Adipocyte (in vitro differentiated cells): ENCODE results near the gene ANKRD42.

Experiments used
- DNase-seq: peaks from one replicate; pipeline ENCODE4 v3.0.0-alpha.2; 2015; ENCODE audit warnings: low read depth
- H3K27me3 ChIP-seq: replicated peaks from 2 replicates; pipeline ENCODE4 v1.7.0; 2013; ENCODE audit warnings: mild to moderate bottlenecking, low read length, moderate library complexity; ENCODE audit not compliant: control insufficient read depth, insufficient read depth
- H3K36me3 ChIP-seq: 2 replicates; pipeline ENCODE4 v1.7.0; 2013; ENCODE audit warnings: low read length, mild to moderate bottlenecking, moderate library complexity; ENCODE audit not compliant: control insufficient read depth, insufficient read depth, severe bottlenecking
- H3K4me1 ChIP-seq: 2 replicates; pipeline ENCODE4 v1.7.0; 2013; ENCODE audit warnings: mild to moderate bottlenecking, low read length, moderate library complexity; ENCODE audit not compliant: control insufficient read depth, insufficient read depth
- H3K4me3 ChIP-seq: 2 replicates; pipeline ENCODE4 v1.7.0; 2013; ENCODE audit warnings: mild to moderate bottlenecking, low read length, moderate library complexity
- H3K9ac ChIP-seq: 2 replicates; pipeline ENCODE4 v1.7.0; 2013; ENCODE audit warnings: mild to moderate bottlenecking, low read length, moderate library complexity
- H3K9me3 ChIP-seq: 2 replicates; pipeline ENCODE4 v1.7.0; 2013; ENCODE audit warnings: mild to moderate bottlenecking, low read length, moderate library complexity; ENCODE audit not compliant: control insufficient read depth

Gene ANKRD42

GRCh38 chr11:83158965-83159901 lies 34.3 kb upstream of the ANKRD42 start:
- H3K4me1 ChIP-seq: peaks cover 23% of the 10 kb centered on the region
- peak overlapping the region; percentile 100 for H3K9ac ChIP-seq
- peaks cover 10% of the 10 kb centered on the region for H3K36me3 ChIP-seq
- peak overlapping the region; percentile 100 for H3K4me3 ChIP-seq
- DNase-seq: peak; percentile 26
- no peaks in the 10 kb centered on the region for H3K27me3 ChIP-seq
- no peaks in the 10 kb centered on the region for H3K9me3 ChIP-seq

GRCh38 chr11:83159902-83160865 lies 33.3 kb upstream of the ANKRD42 start:
- H3K4me3 ChIP-seq: peak overlapping the region; percentile 100
- peaks cover 23% of the 10 kb centered on the region for H3K4me1 ChIP-seq
- H3K27me3 ChIP-seq: no peaks in the 10 kb centered on the region
- H3K9ac ChIP-seq: peak overlapping the region; percentile 100
- no peaks in the 10 kb centered on the region for H3K9me3 ChIP-seq
- peak; percentile 33 for DNase-seq
- H3K36me3 ChIP-seq: peaks cover 20% of the 10 kb centered on the region

GRCh38 chr11:83161610-83162199 lies 31.8 kb upstream of the ANKRD42 start:
- Histone ChIP-seq H3K9ac (no peak overlapping the region), H3K9me3 (no peaks in the 10 kb centered on the region), H3K27me3 (no peaks in the 10 kb centered on the region), H3K4me1 (peaks cover 23% of the 10 kb centered on the region), H3K36me3 (peaks cover 35% of the 10 kb centered on the region), H3K4me3 (peak overlapping the region; percentile 100)
- DNase-seq: no peak

- H3K4me1 ChIP-seq: peaks cover 23% of the 10 kb centered on the region
- H3K36me3 ChIP-seq: peaks cover 42% of the 10 kb centered on the region
- no peak overlapping the region for H3K9ac ChIP-seq
- no peaks in the 10 kb centered on the region for H3K27me3 ChIP-seq
- peak; percentile 42 for DNase-seq
- H3K4me3 ChIP-seq: peak overlapping the region; percentile 60
- no peaks in the 10 kb centered on the region for H3K9me3 ChIP-seq
Observed at GRCh38 chr11:83162377-83162776, 31.1 kb upstream of the ANKRD42 start.

- peaks cover 26% of the 10 kb centered on the region for H3K4me1 ChIP-seq
- H3K36me3 ChIP-seq: peaks cover 76% of the 10 kb centered on the region
- H3K27me3 ChIP-seq: no peaks in the 10 kb centered on the region
- no peak for DNase-seq
- H3K9ac ChIP-seq: no peak overlapping the region
- H3K4me3 ChIP-seq: no peak overlapping the region
- no peaks in the 10 kb centered on the region for H3K9me3 ChIP-seq
Observed at GRCh38 chr11:83166193-83166866, 27.2 kb upstream of the ANKRD42 start.

GRCh38 chr11:83168756-83169155 lies 24.8 kb upstream of the ANKRD42 start:
- Histone ChIP-seq H3K4me1 (peaks cover 16% of the 10 kb centered on the region), H3K9ac (no peak overlapping the region), H3K36me3 (peaks cover 99% of the 10 kb centered on the region), H3K4me3 (no peak overlapping the region), H3K27me3 (no peaks in the 10 kb centered on the region), H3K9me3 (no peaks in the 10 kb centered on the region)
- no peak for DNase-seq

- Histone ChIP-seq H3K27me3 (no peaks in the 10 kb centered on the region), H3K4me3 (peak overlapping the region; percentile 60), H3K9me3 (no peaks in the 10 kb centered on the region), H3K4me1 (peaks cover 21% of the 10 kb centered on the region), H3K36me3 (peaks cover 99% of the 10 kb centered on the region), H3K9ac (peak overlapping the region; percentile 22)
- no peak for DNase-seq
Observed at GRCh38 chr11:83170865-83171264, 22.6 kb upstream of the ANKRD42 start.

- peaks cover 21% of the 10 kb centered on the region for H3K4me1 ChIP-seq
- no peaks in the 10 kb centered on the region for H3K27me3 ChIP-seq
- no peak overlapping the region for H3K4me3 ChIP-seq
- H3K9ac ChIP-seq: no peak overlapping the region
- peaks cover 99% of the 10 kb centered on the region for H3K36me3 ChIP-seq
- no peaks in the 10 kb centered on the region for H3K9me3 ChIP-seq
- DNase-seq: no peak
Observed at GRCh38 chr11:83172551-83172950, 21.0 kb upstream of the ANKRD42 start.

- peaks cover 99% of the 10 kb centered on the region for H3K36me3 ChIP-seq
- no peak overlapping the region for H3K4me3 ChIP-seq
- no peaks in the 10 kb centered on the region for H3K9me3 ChIP-seq
- peaks cover 21% of the 10 kb centered on the region for H3K4me1 ChIP-seq
- DNase-seq: no peak
- no peaks in the 10 kb centered on the region for H3K27me3 ChIP-seq
- H3K9ac ChIP-seq: no peak overlapping the region
Observed at GRCh38 chr11:83174008-83174407, 19.5 kb upstream of the ANKRD42 start.

- Histone ChIP-seq H3K9ac (no peak overlapping the region), H3K4me3 (no peak overlapping the region), H3K36me3 (peaks cover 99% of the 10 kb centered on the region), H3K4me1 (peaks cover 13% of the 10 kb centered on the region), H3K27me3 (no peaks in the 10 kb centered on the region), H3K9me3 (no peaks in the 10 kb centered on the region)
- no peak for DNase-seq
Observed at GRCh38 chr11:83175815-83176214, 17.7 kb upstream of the ANKRD42 start.
